Neuronal stem cell (in vitro differentiated cells): ENCODE results near the gene ITPK1.
A peak's percentile ranks its signal among the peaks of the same experiment; 100 is the strongest.

Experiments used
- DNase-seq: peaks from one replicate; pipeline ENCODE4 v3.0.0-alpha.2; 2013; ENCODE audit warnings: low spot score
- H2AFZ ChIP-seq: one replicate; pipeline ENCODE4 v1.6.1; 2013; ENCODE audit warnings: mild to moderate bottlenecking, low read length, inconsistent platforms
- H2AK5ac ChIP-seq: 2 replicates; pipeline ENCODE4 v1.6.1; 2013; ENCODE audit warnings: low read depth, mild to moderate bottlenecking, inconsistent platforms, low read length, moderate library complexity, mixed read lengths
- H2BK120ac ChIP-seq: 2 replicates; pipeline ENCODE4 v1.6.1; 2013; ENCODE audit warnings: low read depth, mild to moderate bottlenecking, inconsistent platforms, low read length, moderate library complexity, mixed read lengths
- H2BK12ac ChIP-seq: one replicate; pipeline ENCODE4 v1.6.1; 2013; ENCODE audit warnings: low read length, inconsistent platforms
- H2BK15ac ChIP-seq: 2 replicates; pipeline ENCODE4 v1.6.1; 2013; ENCODE audit warnings: mild to moderate bottlenecking, low read length, inconsistent platforms, mixed read lengths
- H2BK5ac ChIP-seq: one replicate; pipeline ENCODE4 v1.6.1; 2013; ENCODE audit warnings: inconsistent platforms, mild to moderate bottlenecking, low read length, moderate library complexity
- H3K14ac ChIP-seq: one replicate; pipeline ENCODE4 v1.6.1; 2013; ENCODE audit warnings: low read length, inconsistent platforms
- H3K18ac ChIP-seq: 2 replicates; pipeline ENCODE4 v1.6.1; 2013; ENCODE audit warnings: low read length, inconsistent platforms
- H3K23ac ChIP-seq: 2 replicates; pipeline ENCODE4 v1.6.1; 2013; ENCODE audit warnings: low read depth, mild to moderate bottlenecking, mixed read lengths, low read length, inconsistent platforms; ENCODE audit not compliant: poor library complexity
- H3K27ac ChIP-seq: replicated peaks from 3 replicates; pipeline ENCODE4 v1.5.1; 2013; ENCODE audit warnings: low read length, inconsistent platforms
- H3K27me3 ChIP-seq, 3 experiments: 2 replicates each; pipeline ENCODE4 v1.6.1; 2013; ENCODE audit warnings: low read length in 3 of 3, mild to moderate bottlenecking in 2 of 3, inconsistent platforms in 1 of 3, low read depth in 1 of 3, mixed read lengths in 1 of 3, moderate library complexity in 1 of 3; ENCODE audit not compliant: control insufficient read depth in 3 of 3, insufficient read depth in 3 of 3
- H3K36me3 ChIP-seq, 2 donors: replicated peaks in 1 of 2; 2 replicates each; pipeline ENCODE4 v1.6.1; 2013; ENCODE audit warnings: low read length in 2 of 2; ENCODE audit not compliant: control insufficient read depth in 2 of 2, insufficient read depth in 2 of 2
- H3K4ac ChIP-seq: 2 replicates; pipeline ENCODE4 v1.6.1; 2013; ENCODE audit warnings: inconsistent platforms, mild to moderate bottlenecking, low read length, moderate library complexity
- H3K4me1 ChIP-seq, 2 donors: 1 replicate in 1 of 2; 2 replicates in 1 of 2; pipeline ENCODE4 v1.6.1; 2013; ENCODE audit warnings: low read length in 2 of 2, low read depth in 1 of 2; ENCODE audit not compliant: control insufficient read depth in 2 of 2, insufficient read depth in 1 of 2
- H3K4me2 ChIP-seq: one replicate; pipeline ENCODE4 v1.6.1; 2013; ENCODE audit warnings: mild to moderate bottlenecking, low read length, inconsistent platforms; ENCODE audit not compliant: insufficient read depth, poor library complexity, severe bottlenecking
- H3K4me3 ChIP-seq, 2 donors: 2 replicates each; pipeline ENCODE4 v1.5.1; 2013; ENCODE audit warnings: low read length in 2 of 2, mild to moderate bottlenecking in 2 of 2, inconsistent platforms in 1 of 2, moderate library complexity in 1 of 2
- H3K79me1 ChIP-seq: one replicate; pipeline ENCODE4 v1.6.1; 2013; ENCODE audit warnings: low read depth, mild to moderate bottlenecking, inconsistent platforms, low read length, moderate library complexity
- H3K9ac ChIP-seq: one replicate; pipeline ENCODE4 v1.6.1; 2013; ENCODE audit warnings: mild to moderate bottlenecking, low read depth, low read length, inconsistent platforms; ENCODE audit not compliant: poor library complexity
- H3K9me3 ChIP-seq, 2 donors: replicated peaks in 1 of 2; 2 replicates each; pipeline versions ENCODE3 to v1.6.1; 2013; ENCODE audit warnings: low read length in 2 of 2, mild to moderate bottlenecking in 2 of 2, inconsistent platforms in 1 of 2, low read depth in 1 of 2, mixed read lengths in 1 of 2, moderate library complexity in 1 of 2; ENCODE audit not compliant: control insufficient read depth in 2 of 2, insufficient read depth in 1 of 2
- H4K8ac ChIP-seq: one replicate; pipeline ENCODE4 v1.6.1; 2013; ENCODE audit warnings: low read depth, mild to moderate bottlenecking, inconsistent platforms, low read length, moderate library complexity
- H4K91ac ChIP-seq: one replicate; pipeline ENCODE4 v1.6.1; 2013; ENCODE audit warnings: low read length, low read depth, mild to moderate bottlenecking, inconsistent platforms; ENCODE audit not compliant: poor library complexity
- WGBS, 2 donors: extraction: QIAGEN DNeasy Blood & Tissue Kit; methylation state at CpG; one replicate each; pipeline ENCODE4 v1.1.7; 2013; ENCODE audit warnings: missing lambda C conversion rate in 2 of 2, mixed read lengths in 1 of 2; ENCODE audit not compliant: insufficient read length in 2 of 2, insufficient replicate concordance in 1 of 2; ENCODE audit errors: extremely low coverage in 2 of 2; 5-methylcytosine and 5-hydroxymethylcytosine counted together

The ITPK1 gene

DNA sequence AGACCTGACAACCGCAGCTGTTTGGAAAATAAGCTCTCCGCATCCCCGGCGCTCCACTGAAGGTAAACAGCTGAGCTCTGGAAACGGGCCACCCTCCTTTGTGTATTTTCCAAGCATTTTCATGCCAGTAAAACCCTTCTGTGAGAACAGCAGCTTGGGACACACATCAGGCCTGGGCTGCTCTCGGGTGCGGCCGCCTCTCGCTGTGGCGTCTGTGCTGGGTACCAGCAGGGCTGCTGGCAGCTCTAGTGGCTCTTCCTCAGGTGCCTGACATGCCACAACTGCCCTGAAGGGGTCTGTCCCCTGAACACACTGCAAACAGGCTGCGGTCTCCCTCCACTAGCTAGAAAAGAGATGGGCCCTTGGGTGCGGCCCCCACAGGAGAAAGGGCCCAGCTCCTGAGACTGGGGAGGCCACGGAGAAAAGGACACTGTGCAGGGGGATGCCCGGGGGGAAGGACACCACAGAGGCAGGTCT, 96.3 kb downstream of the ITPK1 start:
- peak overlapping the region; percentile 92 for H3K18ac ChIP-seq
- H3K36me3 ChIP-seq, result no peaks in the 10 kb centered on the region
- peak overlapping the region; percentile 48 for H2BK120ac ChIP-seq
- no peak overlapping the region for H3K4me3 ChIP-seq
- H3K4me1 ChIP-seq, result peaks cover 21 to 22% of the 10 kb centered on the region in 2 donors
- H2BK5ac ChIP-seq, result peak overlapping the region; percentile 69
- H3K4ac ChIP-seq, result no peak overlapping the region
- H2BK12ac ChIP-seq, result peak overlapping the region; percentile 34
- H2BK15ac ChIP-seq, result no peak overlapping the region
- no peak overlapping the region for H3K4me2 ChIP-seq
- peak overlapping the region; percentile 76 for H2AK5ac ChIP-seq
- H3K9ac ChIP-seq, result no peak overlapping the region
- H3K27me3 ChIP-seq, result no peaks in the 10 kb centered on the region
- peak overlapping the region; percentile 46 for H2AFZ ChIP-seq
- peaks cover 3% of the 10 kb centered on the region for H3K79me1 ChIP-seq
- H4K91ac ChIP-seq, result peak overlapping the region; percentile 96
- H3K14ac ChIP-seq, result no peak overlapping the region
- no CpG with 5 or more reads among the region's 14 CpGs for WGBS, 2 donors
- no peaks in the 10 kb centered on the region for H3K9me3 ChIP-seq
- no peak overlapping the region for H3K23ac ChIP-seq
- H3K27ac ChIP-seq, result no peak overlapping the region
- peak overlapping the region; percentile 54 for H4K8ac ChIP-seq
- no peak for DNase-seq

DNA sequence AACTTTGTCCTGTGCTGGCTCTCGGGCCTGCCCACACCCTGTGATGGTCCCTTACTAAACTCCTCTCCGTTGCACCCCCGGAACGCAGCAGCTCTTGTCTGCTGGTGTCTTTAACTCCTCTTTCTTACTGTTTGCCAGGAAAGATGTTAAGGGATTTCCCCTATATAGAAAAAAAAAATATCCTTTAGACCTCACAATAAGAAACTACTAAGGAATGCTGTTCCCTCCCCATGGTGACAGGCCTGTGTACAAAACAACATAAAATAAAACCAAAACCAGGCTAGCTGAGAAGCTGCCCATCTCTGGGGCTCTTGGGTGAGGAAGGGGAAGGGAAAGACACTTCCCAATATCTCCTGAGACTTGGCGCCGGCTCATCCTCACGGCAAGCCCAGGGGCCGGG, 97.4 kb downstream of the ITPK1 start:
- peak overlapping the region; percentile 1 for H3K14ac ChIP-seq
- H3K23ac ChIP-seq, result no peak overlapping the region
- H3K4me3 ChIP-seq, result no peak overlapping the region
- H3K4me2 ChIP-seq, result no peak overlapping the region
- no peak overlapping the region for H2AFZ ChIP-seq
- no peaks in the 10 kb centered on the region for H3K36me3 ChIP-seq
- no peaks in the 10 kb centered on the region for H3K27me3 ChIP-seq
- no peaks in the 10 kb centered on the region for H3K9me3 ChIP-seq
- H2BK5ac ChIP-seq, result peak overlapping the region; percentile 69
- peaks cover 17 to 19% of the 10 kb centered on the region in 2 donors for H3K4me1 ChIP-seq
- no peak overlapping the region for H3K27ac ChIP-seq
- H3K9ac ChIP-seq, result no peak overlapping the region
- peak overlapping the region; percentile 74 for H3K18ac ChIP-seq
- H3K4ac ChIP-seq, result no peak overlapping the region
- H2BK12ac ChIP-seq, result no peak overlapping the region
- H2AK5ac ChIP-seq, result peak overlapping the region; percentile 76
- no CpG with 5 or more reads among the region's 8 CpGs for WGBS, 2 donors
- H4K91ac ChIP-seq, result no peak overlapping the region
- no peak overlapping the region for H2BK120ac ChIP-seq
- no peak for DNase-seq
- H4K8ac ChIP-seq, result no peak overlapping the region
- H3K79me1 ChIP-seq, result peaks cover 3% of the 10 kb centered on the region
- peak overlapping the region; percentile 57 for H2BK15ac ChIP-seq

DNA sequence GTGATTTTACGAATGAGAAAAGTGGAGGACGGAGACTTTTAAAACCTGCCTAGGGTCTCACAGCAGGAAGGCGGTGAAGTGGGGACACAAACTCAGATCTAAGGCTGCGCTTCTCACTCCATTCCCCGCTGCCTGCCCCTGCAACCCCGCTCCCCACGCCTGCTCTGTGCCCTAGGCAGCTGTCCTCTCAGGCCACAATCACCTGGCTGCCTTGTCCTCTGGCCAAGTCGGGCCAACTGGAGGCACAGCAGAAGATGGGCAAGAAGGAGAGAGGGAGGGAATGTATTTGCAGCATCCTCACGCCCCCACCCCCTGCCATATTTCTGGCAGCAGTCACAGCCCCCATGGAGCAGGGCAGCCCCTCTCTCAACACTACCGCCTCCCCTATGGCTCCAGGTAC, 97.8 kb downstream of the ITPK1 start:
- Histone ChIP-seq H3K4me3 (no peak overlapping the region), H4K91ac (no peak overlapping the region), H3K18ac (peak overlapping the region; percentile 55), H3K23ac (no peak overlapping the region), H3K36me3 (no peaks in the 10 kb centered on the region), H3K4me1 (peaks cover 17 to 19% of the 10 kb centered on the region in 2 donors), H2AFZ (no peak overlapping the region), H3K9me3 (no peaks in the 10 kb centered on the region), H2BK120ac (no peak overlapping the region), H4K8ac (no peak overlapping the region), H3K79me1 (peaks cover 3% of the 10 kb centered on the region), H2AK5ac (peak overlapping the region; percentile 1), H3K27me3 (no peaks in the 10 kb centered on the region), H3K9ac (no peak overlapping the region), H3K4ac (no peak overlapping the region), H3K4me2 (no peak overlapping the region), H3K14ac (peak overlapping the region; percentile 1), H3K27ac (no peak overlapping the region), H2BK12ac (no peak overlapping the region), H2BK5ac (no peak overlapping the region), H2BK15ac (peak overlapping the region; percentile 2)
- WGBS, 2 donors, result no CpG with 5 or more reads among the region's 10 CpGs
- no peak for DNase-seq

DNA sequence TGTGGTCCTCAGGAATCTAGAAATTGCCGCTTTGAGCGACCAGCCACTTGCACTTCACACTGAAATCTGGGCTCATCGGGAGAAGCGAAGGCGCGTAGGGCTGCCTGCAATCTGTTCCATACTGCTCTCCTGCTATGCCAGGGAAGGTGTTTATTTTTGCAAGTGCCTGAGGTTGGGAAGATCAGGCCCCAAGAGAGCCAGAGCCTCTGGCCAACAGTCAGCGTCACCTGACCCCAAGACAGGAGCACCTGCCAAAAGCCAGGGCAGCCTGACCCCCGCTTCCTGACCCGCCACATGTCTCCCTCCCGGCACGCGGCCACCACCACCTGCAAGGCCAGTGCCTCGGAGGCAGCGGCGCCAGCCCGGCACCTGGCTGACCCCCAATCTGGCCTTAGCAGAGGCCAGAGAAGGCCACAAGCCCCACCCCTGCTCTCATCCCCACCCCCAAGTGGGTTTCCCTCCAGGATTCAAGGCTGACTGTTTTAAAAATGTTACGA, 98.4 kb downstream of the ITPK1 start:
- H3K27ac ChIP-seq, result no peak overlapping the region
- no peak overlapping the region for H2BK15ac ChIP-seq
- H3K9me3 ChIP-seq, result no peaks in the 10 kb centered on the region
- no peak overlapping the region for H4K8ac ChIP-seq
- H3K4me3 ChIP-seq, result no peak overlapping the region
- no CpG with 5 or more reads among the region's 17 CpGs for WGBS, 2 donors
- H3K4me2 ChIP-seq, result no peak overlapping the region
- H3K23ac ChIP-seq, result no peak overlapping the region
- no peak overlapping the region for H3K4ac ChIP-seq
- H4K91ac ChIP-seq, result no peak overlapping the region
- H2BK120ac ChIP-seq, result no peak overlapping the region
- H3K36me3 ChIP-seq, result no peaks in the 10 kb centered on the region
- H3K9ac ChIP-seq, result no peak overlapping the region
- H2AK5ac ChIP-seq, result peak overlapping the region; percentile 36
- no peak overlapping the region for H2BK5ac ChIP-seq
- H3K4me1 ChIP-seq, result peaks cover 17 to 20% of the 10 kb centered on the region in 2 donors
- no peak overlapping the region for H2AFZ ChIP-seq
- no peak overlapping the region for H3K14ac ChIP-seq
- H3K27me3 ChIP-seq, result no peaks in the 10 kb centered on the region
- H3K18ac ChIP-seq, result no peak overlapping the region
- no peak overlapping the region for H2BK12ac ChIP-seq
- H3K79me1 ChIP-seq, result peaks cover 3% of the 10 kb centered on the region
- no peak for DNase-seq
